Stimulated activated naive CD4-positive, alpha-beta T cell (primary cell): ENCODE results near the gene CKS1B.

ENCODE experiments used
- DNase-seq, 6 experiments: peaks; one replicate each; lab custom pipeline; 2025; lab: John Stamatoyannopoulos, UW

Gene CKS1B

DNA sequence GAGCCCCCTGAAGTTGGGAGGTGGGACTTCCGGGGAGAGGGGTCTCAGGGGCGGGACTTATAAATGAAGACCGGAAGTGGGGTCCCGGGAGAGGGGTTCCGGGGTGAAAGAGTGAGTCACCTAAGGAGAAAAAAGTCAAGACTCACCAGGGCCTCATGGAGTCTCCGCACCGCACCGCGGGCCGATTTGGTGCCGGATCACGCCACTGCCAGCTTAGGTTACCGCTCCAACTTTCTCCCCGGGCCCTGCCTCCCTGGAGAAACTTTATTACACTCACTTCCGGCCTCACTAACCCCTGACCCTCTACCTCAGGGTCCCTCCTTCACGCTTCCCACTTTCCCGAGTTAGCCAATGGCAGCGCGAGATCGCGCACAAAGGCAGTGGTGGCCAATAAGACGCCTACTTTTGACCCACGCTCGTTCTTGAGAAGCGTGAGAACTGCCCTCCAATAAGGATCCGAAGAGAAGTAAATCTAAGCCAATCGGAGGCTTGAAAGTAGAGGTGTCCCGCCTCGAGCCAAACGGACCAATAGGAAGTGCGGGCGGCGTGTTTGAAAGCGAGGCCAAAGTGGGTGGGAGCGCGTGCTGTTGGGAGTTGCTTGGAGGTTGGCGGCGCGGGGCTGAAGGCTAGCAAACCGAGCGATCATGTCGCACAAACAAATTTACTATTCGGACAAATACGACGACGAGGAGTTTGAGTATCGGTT is at the start of gene CKS1B:
CKS1B (plus strand) TSS at position 580 of the 706 bp plus-strand sequence; CDS start at position 645, 65 bp downstream.
- peak; percentile 97 to 100 (median 98) for DNase-seq

DNA sequence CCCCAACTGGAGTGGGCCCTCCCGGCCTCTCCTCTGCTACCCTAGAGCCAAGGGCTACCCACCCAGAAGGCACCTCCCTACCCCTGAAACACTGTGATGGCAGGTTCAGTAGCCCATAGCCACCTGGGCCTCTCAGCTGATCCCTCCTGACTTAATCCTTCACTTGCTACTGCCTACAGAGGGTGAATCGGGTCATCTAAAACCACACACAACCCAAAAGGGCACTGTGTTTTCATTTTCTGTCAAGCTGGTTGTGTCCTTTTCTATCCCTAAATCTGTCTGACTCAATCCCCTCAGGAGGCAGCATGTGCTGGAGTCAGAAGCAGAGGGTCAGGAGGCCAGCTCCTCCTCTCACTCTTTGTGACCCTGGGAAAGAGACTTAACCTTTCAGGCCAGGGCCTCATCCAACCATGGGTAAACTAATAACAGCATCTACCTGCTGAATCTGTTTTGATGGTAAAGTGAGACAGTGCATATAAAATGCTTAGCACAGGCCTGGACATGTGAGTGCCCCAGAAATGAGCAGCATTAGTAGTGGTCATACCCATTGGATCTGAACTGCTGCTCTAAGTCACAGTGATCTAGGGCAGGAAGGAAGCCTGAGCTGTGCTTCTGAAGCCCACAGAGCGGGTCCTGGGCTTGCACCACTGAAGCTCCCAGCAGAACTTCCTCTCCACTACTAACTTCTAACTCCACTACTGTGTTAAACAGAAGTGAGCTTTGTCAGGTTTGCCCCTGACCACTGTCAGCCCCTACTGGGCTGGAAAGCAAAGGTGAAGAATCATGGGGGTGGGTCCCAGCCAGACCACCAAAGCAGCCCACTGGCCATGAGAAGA is 48.9 kb upstream of the CKS1B start:
- DNase-seq = no peak

DNA sequence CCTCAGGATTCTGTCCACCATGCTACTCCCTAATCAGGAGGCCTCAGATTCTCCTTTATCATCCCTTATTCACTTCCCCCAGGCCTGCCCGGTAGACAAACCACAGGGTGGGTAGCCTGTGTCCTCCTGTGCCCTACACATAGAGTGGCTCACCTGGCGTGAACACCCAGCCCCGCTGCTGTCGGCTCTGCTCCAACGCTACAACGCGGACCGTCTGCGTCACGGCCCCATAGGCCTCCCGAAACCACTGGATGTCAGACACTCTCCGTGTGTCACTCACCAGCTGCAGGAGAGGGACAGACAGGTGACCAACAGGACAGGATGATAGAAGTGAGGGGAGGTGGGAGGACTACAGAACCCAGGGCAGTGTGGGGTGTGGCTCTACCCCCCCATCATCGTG is 48.3 kb upstream of the CKS1B start:
- no peak for DNase-seq

- no peak for DNase-seq
Observed at GRCh38 chr1:154931940-154932487, 42.5 kb upstream of the CKS1B start.

DNA sequence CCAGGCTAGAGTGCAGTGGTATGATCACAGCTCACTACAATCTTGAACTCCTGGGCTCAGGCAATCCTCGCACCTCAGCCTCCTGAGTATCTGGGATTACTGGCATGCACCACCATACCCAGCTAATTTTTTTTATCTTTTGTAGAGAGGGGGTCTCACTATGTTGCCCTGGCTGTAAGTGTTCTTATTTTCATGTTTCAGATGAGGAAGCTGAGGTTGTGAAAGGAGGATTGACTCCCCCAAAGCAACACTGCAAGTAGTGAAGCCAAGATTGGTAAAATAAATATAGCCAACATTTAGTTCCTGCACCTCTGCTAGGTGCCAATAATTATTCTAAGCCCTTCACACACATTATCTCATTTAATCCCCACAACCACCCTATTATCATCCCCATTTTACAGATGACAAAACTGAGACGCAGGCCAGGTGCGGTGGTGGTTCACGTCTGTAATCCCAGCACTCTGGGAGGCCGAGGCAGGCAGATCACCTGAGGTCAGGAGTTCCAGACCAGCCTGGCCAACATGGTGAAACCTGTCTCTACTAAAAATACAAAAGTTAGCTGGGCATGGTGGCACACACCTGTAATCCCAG is 40.0 kb upstream of the CKS1B start:
- no peak for DNase-seq

- DNase-seq = no peak
Observed at GRCh38 chr1:154935749-154936554, 38.5 kb upstream of the CKS1B start.

- peak; percentile 93 to 100 (median 98) for DNase-seq
Observed at GRCh38 chr1:154936555-154937084, 37.9 kb upstream of the CKS1B start, which contains the start of gene PMVK. PMVK (minus strand) TSS chr1:154936719; CDS start chr1:154936685, 34 bp downstream.

DNA sequence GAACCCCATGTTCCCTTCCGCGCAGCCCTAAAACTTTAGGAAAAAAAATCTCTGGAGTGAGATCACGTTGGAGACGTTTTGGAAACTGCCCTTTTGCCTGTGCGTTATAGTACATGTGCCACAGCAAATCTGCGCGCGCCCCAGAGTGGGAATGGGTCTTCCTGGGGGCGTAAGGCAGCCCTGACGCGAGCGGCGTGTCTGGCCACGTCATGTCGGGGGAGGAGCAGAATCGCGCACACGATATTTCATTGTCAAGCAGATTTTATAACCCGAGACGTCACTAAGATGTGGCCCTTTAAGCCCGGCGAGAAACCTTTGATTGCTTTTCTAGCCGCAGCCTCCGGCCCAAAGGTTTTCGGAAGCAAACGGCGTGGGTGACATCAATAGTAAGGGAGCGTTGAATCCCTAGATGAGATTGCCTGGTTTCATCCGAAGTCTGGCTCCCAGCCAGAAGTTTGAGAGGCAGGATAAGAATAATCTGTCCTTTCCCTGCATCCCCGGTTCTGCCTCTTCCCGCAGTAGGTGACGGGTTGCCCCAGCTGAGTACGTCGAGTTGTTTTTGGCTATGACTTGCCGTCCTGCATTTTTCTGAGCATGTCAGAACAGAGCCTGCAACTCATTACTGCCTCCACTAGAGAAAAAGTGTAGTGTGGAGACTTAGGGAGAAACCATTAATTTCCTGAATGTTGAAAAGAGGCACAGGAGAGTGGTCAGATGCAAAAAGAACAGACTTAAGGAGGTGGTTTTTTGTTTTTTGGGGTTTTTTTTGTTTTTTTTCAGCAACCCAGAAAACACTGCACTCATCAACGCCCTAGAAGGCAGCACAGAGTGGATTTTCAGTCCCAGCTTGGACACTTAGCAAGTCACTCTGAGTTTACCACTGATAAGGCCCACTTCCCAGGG is 37.1 kb upstream of the CKS1B start:
- DNase-seq = peak; percentile 91 to 100 (median 98)

GRCh38 chr1:154937988-154938386 is 36.5 kb upstream of the CKS1B start:
- no peak for DNase-seq

GRCh38 chr1:154938604-154939399 is 35.7 kb upstream of the CKS1B start:
- DNase-seq = no peak

DNA sequence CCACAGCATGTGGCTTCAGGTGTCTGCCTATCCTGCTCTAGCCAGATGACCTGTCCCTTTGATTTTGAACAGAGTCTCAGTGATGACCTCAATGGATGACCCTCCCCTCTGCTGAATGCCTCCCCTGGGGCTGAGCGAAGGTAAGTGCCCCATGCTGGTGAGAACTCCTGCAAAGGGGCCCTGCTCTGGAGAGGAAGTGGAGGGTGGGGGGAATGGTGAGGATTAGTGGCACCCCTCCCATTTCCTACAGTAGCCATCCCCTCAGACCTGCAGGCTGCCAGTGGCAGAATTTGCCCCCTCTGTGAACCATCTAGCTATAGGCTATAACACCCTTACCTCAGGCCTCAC is 34.3 kb upstream of the CKS1B start:
- no peak for DNase-seq

DNA sequence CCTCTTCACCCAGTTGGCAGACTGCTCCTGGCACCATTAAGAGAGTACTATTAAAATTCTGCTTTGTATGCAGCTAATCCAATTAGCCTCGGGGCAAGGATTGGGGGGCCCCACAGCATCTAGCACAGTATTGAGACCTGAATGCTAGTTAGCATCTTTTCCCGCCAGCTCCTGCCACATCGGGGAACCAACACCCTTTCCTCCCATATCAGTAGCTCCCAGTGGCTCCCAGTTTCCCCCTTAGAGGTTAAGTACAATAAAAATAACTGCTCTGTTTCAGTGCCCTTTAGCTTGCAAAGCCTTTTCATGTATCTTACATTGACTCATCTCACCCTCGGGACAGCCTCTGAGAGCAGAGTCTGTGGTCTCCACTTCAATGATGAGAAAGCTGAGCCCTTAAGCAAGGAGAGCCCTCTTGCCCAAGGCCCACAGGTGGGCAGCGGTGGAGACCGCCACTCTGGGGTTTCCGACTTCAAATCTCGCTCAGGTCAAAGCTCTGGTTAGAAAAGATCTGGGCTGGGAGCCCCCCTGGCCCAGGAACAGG is 33.8 kb upstream of the CKS1B start:
- DNase-seq = no peak

DNA sequence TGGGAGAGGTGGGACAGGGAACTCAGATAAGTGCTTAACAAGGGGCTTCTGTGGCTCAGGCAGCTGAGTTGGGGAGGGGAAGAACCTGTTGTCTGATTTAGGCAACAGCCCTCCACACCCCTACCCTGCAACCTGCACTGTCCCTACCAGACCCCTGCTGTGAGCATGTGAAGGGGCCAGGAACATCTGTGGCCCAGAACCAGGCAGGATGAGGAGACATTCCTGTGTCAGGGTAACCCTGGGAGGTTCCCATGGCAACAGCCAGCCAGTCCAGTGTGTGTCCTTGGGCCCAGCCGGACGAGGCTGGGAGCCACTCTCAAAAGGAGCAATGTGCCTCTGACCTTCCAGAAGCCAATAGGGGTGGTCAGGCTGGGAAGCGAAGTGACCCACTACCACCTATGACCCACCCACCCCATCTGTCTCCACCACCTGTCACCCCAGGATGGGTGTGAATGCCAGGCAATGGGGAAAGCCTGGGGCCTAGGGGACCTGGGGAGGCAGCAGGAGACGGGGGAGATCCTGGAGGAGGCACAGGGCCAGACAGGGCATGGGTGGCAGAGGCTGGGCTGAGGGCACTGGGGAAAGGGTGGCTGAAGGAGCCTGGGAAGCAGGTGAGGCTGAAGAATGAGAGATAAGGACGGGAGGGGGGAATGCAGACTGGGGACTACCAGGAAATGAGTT is 33.0 kb upstream of the CKS1B start:
- no peak for DNase-seq

- DNase-seq = peak in 4 of 6 experiments; percentile 20 to 30 (median 24)
Observed at GRCh38 chr1:154943649-154944400, 30.7 kb upstream of the CKS1B start.

GRCh38 chr1:154944401-154945159 is 29.9 kb upstream of the CKS1B start:
- no peak for DNase-seq

GRCh38 chr1:154945160-154945961 is 29.1 kb upstream of the CKS1B start:
- DNase-seq = no peak
